ENCODE data around the gene GUSB. TPM values are rescaled to one million over a fixed set of nuclear protein-coding genes. Genes with fewer than 3 reads are reported as not detected.

Gene GUSB
- total RNA-seq, 1 experiment from 2014 or later: 42.3 TPM

- ATAC-seq: no peak
- no peaks in the 10 kb centered on the region for H3K27me3 Mint-ChIP-seq (ENCODE audit: low read depth)
- H3K4me3 Mint-ChIP-seq: no peak overlapping the region
- DNase-seq (ENCODE audit: low spot score): no peak
- no peak overlapping the region for H3K27ac Mint-ChIP-seq
- ChIA-PET CTCF (no interaction called here), POLR2A (interaction anchor here (0.6 kb wide), 1 partner anchor 505 kb away, joined by 3 read pairs; no protein-coding TSS in a partner anchor)
- no peak for TF ChIP-seq STAT6 (CRISPR knock-in tag; conservative IDR thresholded peaks at IDR 0.05; ENCODE audit: low read depth)
- TF ChIP-seq ATF1 (CRISPR knock-in tag; IDR thresholded peaks at IDR 0.05): no peak
- TF ChIP-seq SP1 (CRISPR knock-in tag; conservative IDR thresholded peaks at IDR 0.05): no peak
- TF ChIP-seq GRHL2 (CRISPR knock-in tag; IDR thresholded peaks at IDR 0.05; ENCODE audit: insufficient replicate concordance, severe bottlenecking): no peak
- no peak for TF ChIP-seq ETV6 (CRISPR knock-in tag; IDR thresholded peaks at IDR 0.05)
- TF ChIP-seq ZNF416 (CRISPR knock-in tag; IDR thresholded peaks at IDR 0.05): no peak
- H3K9me3 Mint-ChIP-seq: no peaks in the 10 kb centered on the region
- H3K4me1 Mint-ChIP-seq: no peaks in the 10 kb centered on the region
- no peaks in the 10 kb centered on the region for H3K36me3 Mint-ChIP-seq
Measured at GRCh38 chr7:65988084-65988483, 6.1 kb upstream of the GUSB start.

- no peak for ATAC-seq
- Mint-ChIP-seq H3K27me3 (ENCODE audit: low read depth) (no peaks in the 10 kb centered on the region), H3K27ac (no peak overlapping the region), H3K9me3 (no peaks in the 10 kb centered on the region), H3K4me3 (no peak overlapping the region), H3K36me3 (peaks cover 3% of the 10 kb centered on the region; the same call in 1 of the 2 replicates), H3K4me1 (no peaks in the 10 kb centered on the region; the same call in 1 of the 2 replicates)
- CTCF ChIA-PET: no interaction called here
- POLR2A ChIA-PET: no interaction called here
- no peak for DNase-seq (ENCODE audit: low spot score)
- TF ChIP-seq ZNF219 (CRISPR knock-in tag; IDR thresholded peaks at IDR 0.05; ENCODE audit: borderline replicate concordance) (no peak), GABPB1 (CRISPR knock-in tag; IDR thresholded peaks at IDR 0.05) (no peak), IRF2 (CRISPR knock-in tag; IDR thresholded peaks at IDR 0.05; ENCODE audit: borderline replicate concordance, low read depth) (no peak), CREB1 (CRISPR knock-in tag; IDR thresholded peaks at IDR 0.05) (no peak), E2F5 (CRISPR knock-in tag; IDR thresholded peaks at IDR 0.05) (no peak), AFF4 (CRISPR knock-in tag; IDR thresholded peaks at IDR 0.05; ENCODE audit: borderline replicate concordance) (no peak)
Measured at GRCh38 chr7:65983965-65984658, 2.1 kb upstream of the GUSB start.

- Mint-ChIP-seq H3K9me3 (no peaks in the 10 kb centered on the region), H3K4me3 (peak overlapping the region; percentile 67), H3K4me1 (no peaks in the 10 kb centered on the region; the same call in 1 of the 2 replicates), H3K36me3 (peaks cover 11% of the 10 kb centered on the region), H3K27ac (no peak overlapping the region), H3K27me3 (ENCODE audit: low read depth) (no peaks in the 10 kb centered on the region)
- ChIA-PET POLR2A (no interaction called here), CTCF (no interaction called here)
- ATAC-seq (no peak), DNase-seq (ENCODE audit: low spot score) (no peak)
- no peak for TF ChIP-seq MXD4 (CRISPR knock-in tag; IDR thresholded peaks at IDR 0.05; ENCODE audit: borderline replicate concordance)
- TF ChIP-seq ESRRA (CRISPR knock-in tag; IDR thresholded peaks at IDR 0.05; ENCODE audit: borderline replicate concordance): no peak
- no peak for TF ChIP-seq CREB1 (CRISPR knock-in tag; IDR thresholded peaks at IDR 0.05)
- no peak for TF ChIP-seq ZNF416 (CRISPR knock-in tag; IDR thresholded peaks at IDR 0.05)
- TF ChIP-seq ATF1 (CRISPR knock-in tag; IDR thresholded peaks at IDR 0.05): no peak
- TF ChIP-seq ZNF423 (CRISPR knock-in tag; IDR thresholded peaks at IDR 0.05): no peak
- TF ChIP-seq GTF2I (CRISPR knock-in tag; conservative IDR thresholded peaks at IDR 0.05): no peak
- TF ChIP-seq KAT7 (CRISPR knock-in tag; IDR thresholded peaks at IDR 0.05; ENCODE audit: borderline replicate concordance): no peak
- TF ChIP-seq FOXP1 (CRISPR knock-in tag; IDR thresholded peaks at IDR 0.05; ENCODE audit: borderline replicate concordance): no peak
- TF ChIP-seq ZNF317 (CRISPR knock-in tag; IDR thresholded peaks at IDR 0.05; ENCODE audit: borderline replicate concordance, low read depth): no peak
- no peak for TF ChIP-seq HMGXB4 (CRISPR knock-in tag; IDR thresholded peaks at IDR 0.05)
Measured at GRCh38 chr7:65980478-65981250, 1.3 kb downstream of the GUSB start.
